ENCODE measurements around the gene PSMG1.

Gene PSMG1

DNA sequence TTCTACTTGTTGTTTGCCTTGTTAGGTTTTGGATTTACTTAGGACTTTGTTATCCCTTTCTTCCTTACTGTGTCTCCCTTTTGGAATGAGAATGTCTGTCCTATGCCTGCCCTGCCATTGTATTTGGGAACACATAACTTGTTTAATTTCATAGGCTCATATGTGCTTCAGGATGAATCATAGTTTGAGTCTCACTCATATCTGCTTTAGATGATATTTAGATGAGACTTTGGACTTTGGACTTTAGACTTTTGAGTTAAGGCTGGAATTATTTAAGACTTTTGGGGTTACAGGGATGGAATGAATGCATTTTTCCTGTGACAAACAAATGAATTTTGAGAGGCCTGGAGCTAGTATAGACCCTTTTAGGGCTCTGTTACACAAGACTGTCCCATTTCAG lies 33.4 kb downstream of the PSMG1 start:
- TF ChIP-seq, protein P1, sequence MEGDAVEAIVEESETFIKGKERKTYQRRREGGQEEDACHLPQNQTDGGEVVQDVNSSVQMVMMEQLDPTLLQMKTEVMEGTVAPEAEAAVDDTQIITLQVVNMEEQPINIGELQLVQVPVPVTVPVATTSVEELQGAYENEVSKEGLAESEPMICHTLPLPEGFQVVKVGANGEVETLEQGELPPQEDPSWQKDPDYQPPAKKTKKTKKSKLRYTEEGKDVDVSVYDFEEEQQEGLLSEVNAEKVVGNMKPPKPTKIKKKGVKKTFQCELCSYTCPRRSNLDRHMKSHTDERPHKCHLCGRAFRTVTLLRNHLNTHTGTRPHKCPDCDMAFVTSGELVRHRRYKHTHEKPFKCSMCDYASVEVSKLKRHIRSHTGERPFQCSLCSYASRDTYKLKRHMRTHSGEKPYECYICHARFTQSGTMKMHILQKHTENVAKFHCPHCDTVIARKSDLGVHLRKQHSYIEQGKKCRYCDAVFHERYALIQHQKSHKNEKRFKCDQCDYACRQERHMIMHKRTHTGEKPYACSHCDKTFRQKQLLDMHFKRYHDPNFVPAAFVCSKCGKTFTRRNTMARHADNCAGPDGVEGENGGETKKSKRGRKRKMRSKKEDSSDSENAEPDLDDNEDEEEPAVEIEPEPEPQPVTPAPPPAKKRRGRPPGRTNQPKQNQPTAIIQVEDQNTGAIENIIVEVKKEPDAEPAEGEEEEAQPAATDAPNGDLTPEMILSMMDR (IDR thresholded peaks at IDR 0.05; ENCODE audit: low read length, missing control alignments) = no peak
- no peak for DNase-seq (ENCODE audit: low read depth)
- no peak overlapping the region for H3K4me3 ChIP-seq (replicated peaks; ENCODE audit: low read depth, low read length)

- no peak for DNase-seq (ENCODE audit: low read depth)
- TF ChIP-seq, protein P1 (IDR thresholded peaks at IDR 0.05; ENCODE audit: low read length, missing control alignments) = no peak
- no peak overlapping the region for H3K4me3 ChIP-seq (replicated peaks; ENCODE audit: low read depth, low read length)
These were observed 34.3 kb downstream of the PSMG1 start for GRCh38 chr21:39148975-39149374.

DNA sequence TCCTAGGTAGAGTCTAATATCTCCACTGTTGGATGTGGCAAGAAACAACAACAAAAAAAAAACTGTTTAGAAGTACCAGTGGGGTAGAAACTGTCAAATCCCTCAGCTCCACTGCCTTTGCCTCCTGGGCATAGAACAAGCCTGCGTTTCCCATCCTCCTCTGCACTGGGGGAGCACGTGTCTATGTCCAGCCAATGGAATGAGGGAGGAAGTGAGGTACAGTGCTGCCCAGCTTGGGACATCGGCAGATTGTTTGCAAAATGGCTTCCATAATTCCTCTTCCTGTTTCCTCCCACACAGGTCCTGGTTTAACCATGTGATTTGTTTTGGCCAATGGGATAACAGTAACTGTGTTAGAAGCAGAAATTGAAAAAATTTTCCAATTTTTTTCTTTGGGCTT lies 39.1 kb downstream of the PSMG1 start:
- no peak for DNase-seq (ENCODE audit: low read depth)
- H3K4me3 ChIP-seq (replicated peaks; ENCODE audit: low read depth, low read length) = no peak overlapping the region
- TF ChIP-seq, protein P1 (IDR thresholded peaks at IDR 0.05; ENCODE audit: low read length, missing control alignments) = no peak

DNA sequence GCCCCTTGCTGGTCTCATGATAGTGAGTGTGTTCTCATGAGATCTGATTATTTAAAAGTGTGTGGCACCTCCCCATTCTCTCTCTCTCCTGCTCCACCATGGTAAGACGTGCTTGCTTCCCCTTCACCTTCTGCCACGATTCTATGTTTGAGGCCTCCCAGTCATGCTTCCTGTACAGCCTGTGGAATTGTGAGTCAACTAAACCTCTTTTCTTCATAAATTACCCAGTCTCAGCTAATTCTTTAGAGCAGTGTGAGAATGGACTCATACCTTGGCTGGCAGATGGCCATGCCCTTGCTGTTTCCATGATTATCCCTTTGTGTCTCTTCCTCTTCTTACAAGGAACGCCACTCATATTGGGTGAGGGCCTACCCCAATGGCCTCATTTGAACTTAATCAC lies 40.3 kb downstream of the PSMG1 start:
- no peak overlapping the region for H3K4me3 ChIP-seq (replicated peaks; ENCODE audit: low read depth, low read length)
- TF ChIP-seq, protein P1 (IDR thresholded peaks at IDR 0.05; ENCODE audit: low read length, missing control alignments) = no peak
- DNase-seq (ENCODE audit: low read depth) = no peak

GRCh38 chr21:39141502-39141901 lies 41.7 kb downstream of the PSMG1 start:
- TF ChIP-seq, protein P1 (IDR thresholded peaks at IDR 0.05; ENCODE audit: low read length, missing control alignments) = no peak
- DNase-seq (ENCODE audit: low read depth) = peak; percentile 49
- H3K4me3 ChIP-seq (replicated peaks; ENCODE audit: low read depth, low read length) = no peak overlapping the region

DNA sequence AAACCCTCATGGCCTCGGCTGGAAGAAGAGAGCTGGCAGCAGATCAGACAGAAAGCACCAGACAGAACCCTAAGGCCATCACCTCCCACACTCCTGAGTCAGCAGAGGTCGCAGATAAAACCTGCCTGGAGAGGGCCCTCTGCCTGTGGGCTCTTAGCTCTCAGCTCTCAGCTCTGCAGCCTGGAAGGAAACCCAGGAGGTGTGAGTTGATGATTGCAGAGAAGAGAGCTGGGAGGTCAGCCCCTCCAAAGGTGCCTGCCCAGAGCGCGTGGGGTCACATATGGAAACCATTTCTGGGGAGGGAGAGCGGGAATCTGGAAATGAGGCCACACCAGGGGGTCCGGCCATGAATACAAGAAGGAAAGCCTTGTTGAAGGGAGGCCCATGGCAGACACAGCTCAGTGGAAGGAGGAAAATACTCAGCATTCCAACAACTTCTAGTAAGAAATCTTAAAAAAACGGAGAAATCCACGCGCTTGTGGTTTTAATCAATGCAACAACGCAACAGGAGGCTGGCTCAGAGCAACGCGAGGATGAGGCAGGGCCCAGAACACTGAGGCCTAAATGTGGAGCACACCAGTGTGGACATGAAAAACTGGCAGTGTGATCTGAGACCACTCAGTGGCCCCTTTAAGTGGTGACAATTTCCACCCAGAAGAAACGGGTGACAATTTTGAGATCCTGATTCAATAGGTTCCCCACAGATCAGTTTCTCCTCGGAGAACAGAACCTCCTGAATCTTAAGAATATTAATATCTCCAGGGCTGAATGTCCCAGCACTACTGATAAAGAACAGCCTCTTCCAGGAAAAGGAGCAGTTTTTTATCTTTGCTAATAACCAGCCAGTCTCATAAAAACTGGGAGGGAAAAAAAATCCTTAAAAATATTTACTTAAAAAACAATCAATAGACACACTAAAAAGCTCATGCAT lies 45.7 kb downstream of the PSMG1 start:
- DNase-seq (ENCODE audit: low read depth) = peak; percentile 54
- TF ChIP-seq, protein P1 (IDR thresholded peaks at IDR 0.05; ENCODE audit: low read length, missing control alignments) = no peak
- H3K4me3 ChIP-seq (replicated peaks; ENCODE audit: low read depth, low read length) = no peak overlapping the region

DNA sequence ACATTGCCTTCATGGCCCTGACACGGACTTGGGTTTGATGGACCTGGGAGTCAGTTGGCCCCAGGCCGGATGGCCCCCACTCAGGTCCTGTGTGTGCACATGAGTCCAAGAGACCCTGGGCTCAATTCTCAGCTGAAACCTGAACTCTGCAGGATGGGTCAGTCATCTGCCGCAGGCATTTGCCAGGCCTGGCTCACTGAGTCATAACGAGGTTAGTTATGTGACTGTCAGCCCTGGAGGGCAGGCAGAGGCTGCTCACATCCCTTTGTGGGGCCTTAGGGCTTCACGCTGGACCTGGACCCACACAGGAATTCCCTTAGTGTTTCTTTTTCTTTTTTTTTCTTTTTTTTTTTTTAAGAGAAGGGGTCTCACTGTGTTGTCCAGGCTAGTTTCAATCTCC lies 46.5 kb downstream of the PSMG1 start:
- TF ChIP-seq, protein P1 (IDR thresholded peaks at IDR 0.05; ENCODE audit: low read length, missing control alignments) = no peak
- H3K4me3 ChIP-seq (replicated peaks; ENCODE audit: low read depth, low read length) = no peak overlapping the region
- DNase-seq (ENCODE audit: low read depth) = no peak
